GM12892 (cell line): ENCODE measurements around the gene ECI1.

ENCODE experiments used
- POLR2A ChIP-seq: IDR thresholded peaks from 2 replicates; pipeline ENCODE4 v1.6.1; 2011; ENCODE audit warnings: low read depth, low read length, control low read depth
- POLR2AphosphoS5 ChIP-seq: IDR thresholded peaks from 2 replicates; pipeline ENCODE4 v1.6.1; 2011; ENCODE audit warnings: low read depth, low read length, control low read depth
- TAF1 ChIP-seq: IDR thresholded peaks from 2 replicates; pipeline ENCODE4 v1.6.1; 2011; ENCODE audit warnings: low read depth, mild to moderate bottlenecking, control low read depth, low read length, borderline replicate concordance

GRCh38 chr16:2282262-2282661 lies 30.9 kb upstream of the ECI1 start:
- TF ChIP-seq POLR2A (no peak), TAF1 (no peak), POLR2AphosphoS5 (no peak)
